Measurements from ENCODE around the gene UBAP2. TPM values are rescaled to one million over a fixed set of nuclear protein-coding genes. Genes with fewer than 3 reads are reported as not detected.

The UBAP2 gene
- polyA plus RNA-seq (ENCODE audit: insufficient read length in 3 of 3): 10 to 100 TPM; 34.2 to 37.8 (median 37.7) TPM

DNA sequence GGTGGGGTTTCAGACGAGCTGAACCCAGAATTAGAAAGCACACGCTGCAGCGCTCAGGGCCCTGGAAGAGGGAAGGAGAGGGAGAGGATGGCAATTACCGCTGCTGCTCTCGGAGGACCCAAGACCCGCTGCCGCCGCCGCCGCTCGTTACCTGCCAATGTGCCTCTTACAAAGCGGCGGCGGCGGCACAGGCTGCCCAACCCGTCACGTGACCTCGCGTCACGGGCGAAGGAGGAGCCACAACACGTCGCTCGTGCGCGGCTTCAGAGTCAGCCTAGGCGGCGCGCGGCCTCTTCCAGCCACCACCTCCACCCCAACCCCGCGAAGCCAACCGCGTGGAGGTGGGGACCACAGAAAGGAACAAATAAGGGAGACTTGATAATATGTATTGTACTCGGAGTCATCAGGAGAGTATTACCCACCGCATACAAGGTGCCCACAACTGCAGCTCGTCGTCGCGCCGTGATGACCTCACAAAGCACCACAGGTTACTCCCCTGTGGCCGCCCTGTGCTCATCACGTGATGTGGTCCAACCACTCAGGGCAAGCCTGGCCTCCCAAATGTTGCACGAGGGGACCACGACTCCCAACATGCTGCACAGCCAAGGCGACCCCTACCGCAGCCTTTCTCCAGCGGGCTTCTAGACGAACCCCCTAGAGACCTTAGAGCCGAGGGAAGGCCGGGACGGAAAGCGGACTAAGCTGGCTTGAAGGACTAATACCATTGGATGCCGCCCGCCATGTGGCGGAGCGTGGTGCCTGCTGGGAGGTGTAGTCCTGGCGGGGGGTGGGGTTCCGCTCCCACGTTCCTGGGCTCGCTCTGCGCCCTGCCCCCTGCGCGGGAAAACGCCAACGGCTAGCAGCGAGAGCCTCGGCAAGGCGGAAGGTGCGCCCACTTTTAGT is at the start of gene UBAP2:
TSS of gene UBAP2 (minus strand) at position 161 of the 903 bp plus-strand sequence. CDS start 31,739 bp downstream, outside the sequence.
- peak; percentile 97 to 99 (median 98) for DNase-seq (ENCODE audit: low read depth in 3 of 3, low spot score in 2 of 3)

DNA sequence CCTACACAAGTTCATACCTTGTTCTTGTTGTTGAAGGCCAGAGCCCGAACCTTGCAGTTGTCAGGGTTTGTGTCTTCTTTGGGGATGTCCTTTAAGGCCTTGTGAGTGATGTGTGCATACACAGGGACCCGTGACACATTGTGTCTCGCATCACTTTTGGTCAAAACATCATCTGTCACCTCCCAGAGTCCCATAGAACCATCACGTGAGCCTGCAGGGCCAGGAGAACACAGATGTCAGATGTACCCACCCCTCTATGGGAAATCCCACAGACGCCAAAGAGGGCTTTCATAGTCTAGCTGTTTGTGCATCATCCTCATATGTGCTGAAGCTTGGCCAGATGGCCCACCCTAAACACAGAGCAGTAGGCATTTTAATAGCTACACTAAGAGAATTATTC is 49.6 kb upstream of the UBAP2 start:
- no peak for DNase-seq (ENCODE audit: low read depth in 3 of 3, low spot score in 2 of 3)

DNA sequence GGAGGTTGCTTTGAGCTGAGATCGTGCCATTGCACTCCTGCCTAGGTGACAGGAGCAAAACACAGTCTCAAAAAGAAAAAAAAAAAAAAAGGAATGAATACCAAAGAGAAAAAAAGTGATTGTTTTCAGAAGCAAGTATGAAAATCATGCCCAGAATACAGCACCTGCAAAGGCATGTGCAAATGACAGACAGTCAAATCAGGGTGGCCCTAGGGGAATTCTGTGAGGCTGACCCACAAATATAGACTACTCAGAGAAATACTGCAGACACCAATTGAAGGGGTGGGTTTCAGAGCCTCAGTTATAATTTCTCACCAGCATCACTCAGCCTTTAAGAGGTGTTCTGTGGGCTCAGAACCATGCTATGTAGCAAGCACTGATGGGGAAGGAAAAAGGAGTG is 49.2 kb upstream of the UBAP2 start:
- DNase-seq (ENCODE audit: low read depth in 3 of 3, low spot score in 2 of 3): no peak

- DNase-seq (ENCODE audit: low read depth in 3 of 3, low spot score in 2 of 3): no peak
Observed at GRCh38 chr9:34096751-34097150, 48.1 kb upstream of the UBAP2 start.

- DNase-seq (ENCODE audit: low read depth in 3 of 3, low spot score in 2 of 3): no peak
Observed at GRCh38 chr9:34093578-34093977, 44.9 kb upstream of the UBAP2 start.

DNA sequence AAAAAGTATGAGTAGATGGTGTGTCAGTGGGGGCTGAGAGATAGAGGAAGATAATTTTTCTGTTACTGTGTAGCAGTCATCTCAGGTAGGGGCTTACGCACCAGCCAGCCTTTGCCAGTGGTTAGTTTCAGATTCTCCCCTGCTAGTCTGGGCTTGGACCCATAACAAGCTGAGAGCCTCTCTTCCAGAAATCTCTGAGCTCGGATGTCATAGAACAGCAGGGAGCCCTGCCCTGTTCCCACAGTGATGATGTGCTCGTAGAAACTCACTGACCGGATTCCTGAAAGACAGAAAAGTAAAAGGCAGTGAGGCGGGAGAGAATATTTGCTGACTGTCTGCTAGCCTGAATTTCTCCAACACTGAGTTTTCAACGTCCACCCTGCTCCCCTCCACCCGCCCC is 40.6 kb upstream of the UBAP2 start:
- DNase-seq (ENCODE audit: low read depth in 3 of 3, low spot score in 2 of 3): no peak

DNA sequence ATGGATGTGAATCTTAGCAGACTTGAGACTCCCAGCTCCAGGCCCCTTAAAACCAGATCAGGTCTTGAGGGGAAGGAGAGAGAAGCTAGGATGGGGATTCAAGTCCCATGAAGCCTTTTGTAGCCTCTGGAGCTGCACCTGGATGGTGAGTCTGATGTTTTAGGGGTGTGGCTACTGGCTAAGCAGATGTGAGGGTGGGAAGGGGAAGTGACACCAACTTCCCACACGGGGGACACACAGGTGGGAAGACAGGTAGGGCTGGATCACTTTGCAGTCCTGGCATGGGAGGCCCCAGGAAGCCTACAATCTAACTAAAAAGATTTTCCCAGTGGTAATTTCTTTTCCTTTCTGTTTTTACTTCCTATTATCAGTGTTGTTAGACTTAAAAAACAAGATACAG is 38.7 kb upstream of the UBAP2 start:
- no peak for DNase-seq (ENCODE audit: low read depth in 3 of 3, low spot score in 2 of 3)

DNA sequence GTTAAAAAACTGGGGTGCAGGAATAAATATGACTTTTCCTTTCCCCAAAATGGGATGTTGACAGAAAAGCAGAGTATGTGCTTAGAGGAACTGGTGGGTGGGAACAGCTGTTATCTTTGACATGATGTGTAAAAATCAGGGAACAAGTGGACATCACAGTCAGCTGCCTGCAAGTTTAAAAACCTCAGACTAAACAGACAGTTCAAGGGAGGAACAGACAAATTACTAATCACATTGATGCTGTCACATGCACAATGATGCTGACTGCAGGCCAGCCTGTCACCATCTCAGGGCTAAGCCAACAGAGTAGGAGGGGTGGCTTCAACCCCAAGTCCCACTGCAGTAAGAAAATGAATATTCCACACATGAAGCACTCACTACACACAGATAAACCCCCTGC is 38.2 kb upstream of the UBAP2 start:
- no peak for DNase-seq (ENCODE audit: low read depth in 3 of 3, low spot score in 2 of 3)

DNA sequence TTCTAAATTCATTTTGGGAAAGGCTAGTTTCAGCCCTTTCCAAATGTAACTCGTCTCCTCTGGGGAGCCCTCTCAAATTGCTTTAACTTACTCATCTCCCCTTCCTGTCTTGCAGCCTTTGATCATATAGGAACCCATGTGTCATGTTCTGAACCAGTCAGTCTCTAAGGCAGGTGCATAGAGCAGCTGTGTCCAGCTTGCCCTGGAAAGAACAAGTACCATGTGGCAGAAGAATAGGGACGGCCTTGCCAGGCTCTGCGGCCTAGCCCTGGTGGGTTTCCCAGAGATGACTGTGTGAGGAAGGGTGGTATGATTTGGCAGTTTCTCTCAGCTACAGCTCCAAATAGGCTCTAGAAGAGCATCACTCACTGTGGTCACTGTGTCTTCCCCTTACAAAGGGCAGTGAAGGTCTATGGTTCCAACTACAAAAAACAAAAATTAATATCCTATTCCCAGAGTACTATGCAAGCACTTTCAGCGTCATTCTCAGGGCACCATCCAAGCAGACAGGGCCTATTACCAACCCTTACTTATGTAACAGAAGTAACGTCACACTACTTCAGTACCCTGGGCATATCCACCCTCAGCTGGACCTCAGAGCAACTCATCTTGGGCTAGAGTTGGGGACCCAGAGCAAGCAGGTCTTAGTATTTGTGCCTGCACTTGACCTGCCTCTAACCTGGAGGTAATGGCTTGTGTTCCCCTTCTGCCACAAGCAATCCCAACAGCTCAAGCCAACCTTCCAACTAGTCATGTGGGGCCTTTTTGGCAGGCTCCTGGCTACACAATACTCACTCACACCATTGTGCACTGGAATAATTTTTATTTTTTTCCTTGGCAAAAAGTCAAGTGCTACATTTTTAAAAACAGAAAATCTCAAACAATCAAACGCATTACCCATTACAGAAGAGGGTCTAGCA is 37.2 kb upstream of the UBAP2 start:
- DNase-seq (ENCODE audit: low read depth in 3 of 3, low spot score in 2 of 3): no peak

GRCh38 chr9:34084562-34084961 is 35.9 kb upstream of the UBAP2 start:
- DNase-seq (ENCODE audit: low read depth in 3 of 3, low spot score in 2 of 3): no peak

GRCh38 chr9:34079181-34079580 is 30.5 kb upstream of the UBAP2 start:
- DNase-seq (ENCODE audit: low read depth in 3 of 3, low spot score in 2 of 3): no peak

DNA sequence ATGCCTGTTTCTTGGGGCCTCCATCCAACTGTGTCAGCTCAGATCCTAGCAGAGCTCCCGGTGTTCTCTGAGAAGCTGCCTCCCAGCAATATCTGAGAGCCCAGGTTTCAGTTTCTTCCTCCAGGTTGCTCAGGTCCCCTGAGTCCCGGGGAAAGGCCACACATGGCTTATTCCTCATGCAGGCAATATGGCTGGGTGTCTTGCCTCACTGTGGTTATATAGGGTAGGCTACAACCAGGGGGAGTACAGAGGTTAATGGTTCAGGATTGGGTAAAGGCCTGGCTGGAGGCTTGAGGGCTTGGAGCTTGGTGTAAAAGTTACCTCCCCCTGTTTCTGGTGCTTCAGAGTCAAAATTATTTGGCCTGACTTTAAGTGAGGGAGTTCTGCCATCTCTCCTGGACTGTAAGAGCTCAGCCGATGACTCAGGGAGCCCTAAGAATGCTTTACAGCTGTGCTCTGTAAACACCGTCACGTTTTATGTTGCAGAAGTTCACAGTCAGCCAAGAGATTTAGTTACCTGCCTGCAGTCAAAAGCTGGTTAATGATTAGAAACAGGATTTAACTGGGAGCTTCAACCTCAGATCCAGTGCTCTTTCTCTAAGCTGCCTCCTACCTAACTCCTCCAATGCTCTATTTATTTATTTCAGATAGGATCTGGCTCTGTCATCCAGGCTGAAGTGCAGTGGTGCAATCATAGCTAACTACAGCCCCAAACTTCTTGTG is 24.3 kb upstream of the UBAP2 start:
- DNase-seq (ENCODE audit: low read depth in 3 of 3, low spot score in 2 of 3): peak; percentile 58 to 73 (median 67)

DNA sequence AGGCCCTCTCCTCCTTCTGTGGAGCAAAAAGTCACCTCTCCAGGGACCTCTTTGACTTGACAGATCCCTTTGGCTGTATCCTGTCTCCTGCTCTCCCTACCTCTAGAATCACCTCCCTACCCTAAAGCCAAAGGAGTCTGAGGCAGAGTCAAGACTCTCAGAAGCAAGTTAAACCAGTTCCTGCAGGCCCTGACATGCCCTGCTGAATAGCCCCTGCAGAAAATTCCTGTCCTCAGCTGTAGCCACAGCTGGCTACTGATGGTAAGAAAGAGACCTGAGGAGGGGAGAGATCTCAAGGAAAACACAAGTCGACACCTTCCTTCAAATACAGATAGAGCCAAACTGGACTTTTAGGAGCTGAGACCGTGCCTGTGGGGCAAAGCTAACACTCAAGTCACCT is 23.7 kb upstream of the UBAP2 start:
- DNase-seq (ENCODE audit: low read depth in 3 of 3, low spot score in 2 of 3): no peak

GRCh38 chr9:34070606-34071324 is 22.1 kb upstream of the UBAP2 start:
- no peak for DNase-seq (ENCODE audit: low read depth in 3 of 3, low spot score in 2 of 3)

DNA sequence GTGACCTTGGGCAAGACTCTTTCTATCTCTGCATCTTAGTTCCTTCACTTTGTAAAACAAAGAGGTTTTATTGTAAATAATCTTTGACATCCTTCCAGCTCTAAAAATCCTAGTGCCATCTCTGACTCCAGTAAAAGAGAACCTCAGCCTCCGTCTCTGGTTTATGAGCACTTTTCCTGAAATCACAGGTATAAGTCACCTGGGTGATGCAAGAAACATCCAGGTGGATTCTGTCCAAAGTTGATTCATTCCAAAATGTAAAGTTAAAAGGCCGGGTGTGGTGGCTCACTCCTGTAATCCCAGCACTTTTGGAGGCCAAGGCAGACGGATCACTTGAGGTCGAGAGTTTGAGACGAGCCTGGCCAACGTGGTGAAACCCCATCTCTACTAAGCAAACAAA is 21.1 kb upstream of the UBAP2 start:
- DNase-seq (ENCODE audit: low read depth in 3 of 3, low spot score in 2 of 3): no peak

GRCh38 chr9:34065541-34065940 is 16.9 kb upstream of the UBAP2 start:
- no peak for DNase-seq (ENCODE audit: low read depth in 3 of 3, low spot score in 2 of 3)

DNA sequence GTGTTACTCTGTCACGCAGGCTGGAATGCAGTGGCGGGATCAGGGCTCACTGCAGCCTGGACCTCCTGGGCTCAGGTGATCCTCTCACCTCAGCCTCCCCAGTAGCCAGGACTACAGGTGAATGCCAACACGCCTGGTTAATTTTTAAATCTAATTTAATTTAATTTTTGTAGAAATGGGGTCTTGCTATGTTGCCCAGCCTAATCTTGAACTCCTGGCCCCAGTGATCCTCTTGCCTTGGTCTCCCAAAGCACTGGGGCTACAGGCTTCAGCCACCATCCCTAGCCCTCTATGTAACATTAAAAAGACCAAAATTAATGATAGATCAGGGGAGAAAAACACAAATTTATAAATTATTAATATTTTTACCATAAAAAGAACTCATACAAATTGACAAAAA is 11.3 kb upstream of the UBAP2 start:
- no peak for DNase-seq (ENCODE audit: low read depth in 3 of 3, low spot score in 2 of 3)

DNA sequence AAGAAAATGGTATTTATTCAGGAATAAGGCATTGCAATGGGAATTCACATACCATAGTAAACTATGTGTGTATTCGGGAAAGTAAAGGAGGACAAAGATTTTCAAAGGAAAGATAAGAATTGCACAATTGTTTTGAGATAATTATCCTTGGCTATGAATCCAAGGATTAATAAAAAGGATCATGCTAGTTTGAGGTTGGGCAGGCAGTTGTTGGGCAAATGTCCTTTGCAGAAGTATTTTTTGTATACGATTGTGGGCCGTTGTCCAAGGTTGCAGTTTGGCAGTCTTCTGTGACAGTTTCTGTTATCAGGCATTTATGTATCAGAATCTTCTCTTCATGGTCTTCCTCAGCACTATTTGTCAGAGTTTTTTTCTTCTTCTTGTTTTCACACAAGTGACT is 10.6 kb upstream of the UBAP2 start:
- DNase-seq (ENCODE audit: low read depth in 3 of 3, low spot score in 2 of 3): no peak

GRCh38 chr9:34049630-34050384 is 1.1 kb upstream of the UBAP2 start:
- DNase-seq (ENCODE audit: low read depth in 3 of 3, low spot score in 2 of 3): no peak
